ENCODE results near the gene KLRF1. TPM values are rescaled to one million over a fixed set of nuclear protein-coding genes. Genes with fewer than 3 reads are reported as not detected.

The KLRF1 gene
- total and polyA plus RNA-seq, 2 experiments from 2014 or later: 0.50 TPM; not detected in 1

DNA sequence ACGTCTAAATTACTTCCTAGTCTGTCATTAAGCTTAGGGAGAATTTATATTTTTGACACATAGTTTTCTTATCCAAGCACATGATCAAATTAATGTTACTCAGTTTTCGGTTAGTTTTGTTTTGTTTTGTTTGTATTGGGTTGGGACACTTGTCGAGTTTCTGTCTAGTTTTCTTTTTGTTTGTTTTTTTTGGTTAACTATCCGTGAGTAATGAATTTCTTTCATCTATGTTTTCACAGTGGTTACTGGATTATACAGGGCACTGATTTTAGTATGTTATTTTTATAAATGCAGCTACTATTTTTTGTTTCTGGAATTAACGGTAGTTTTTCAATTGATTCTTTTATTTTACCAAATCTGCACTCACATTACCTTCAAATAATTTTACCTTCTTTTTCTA, 2.7 kb downstream of the KLRF1 start:
- H3K4me1 Mint-ChIP-seq: peaks cover 4% of the 10 kb centered on the region; the same call in 1 of the 3 replicates
- Histone ChIP-seq H3F3A (replicated peaks; ENCODE audit: low read depth) (no peaks in the 10 kb centered on the region), H3K27me3 (ENCODE audit: insufficient read depth) (no peaks in the 10 kb centered on the region), H2AFZ (no peak overlapping the region), H3K4me2 (no peak overlapping the region), H3K27ac (ENCODE audit: low read depth) (no peak overlapping the region), H4K20me1 (replicated peaks; ENCODE audit: insufficient read depth) (no peaks in the 10 kb centered on the region), H3K36me3 (ENCODE audit: insufficient read depth) (no peaks in the 10 kb centered on the region), H3K4me3 (no peak overlapping the region), H3K4me1 (ENCODE audit: insufficient read depth) (0 out of 2 replicates have a peak, but pooled peaks cover 7% of the 10 kb centered on the region), H3K9me2 (ENCODE audit: insufficient read depth) (no peaks in the 10 kb centered on the region), H3K79me2 (replicated peaks; ENCODE audit: insufficient read depth) (no peaks in the 10 kb centered on the region)
- H3K27ac Mint-ChIP-seq: no peak overlapping the region
- TF ChIP-seq ZNF331 (CRISPR knock-in tag; IDR thresholded peaks at IDR 0.05; ENCODE audit: low read depth): no peak
- TF ChIP-seq CREB1 (CRISPR knock-in tag; IDR thresholded peaks at IDR 0.05; ENCODE audit: low read depth): no peak
- TF ChIP-seq, protein P1, sequence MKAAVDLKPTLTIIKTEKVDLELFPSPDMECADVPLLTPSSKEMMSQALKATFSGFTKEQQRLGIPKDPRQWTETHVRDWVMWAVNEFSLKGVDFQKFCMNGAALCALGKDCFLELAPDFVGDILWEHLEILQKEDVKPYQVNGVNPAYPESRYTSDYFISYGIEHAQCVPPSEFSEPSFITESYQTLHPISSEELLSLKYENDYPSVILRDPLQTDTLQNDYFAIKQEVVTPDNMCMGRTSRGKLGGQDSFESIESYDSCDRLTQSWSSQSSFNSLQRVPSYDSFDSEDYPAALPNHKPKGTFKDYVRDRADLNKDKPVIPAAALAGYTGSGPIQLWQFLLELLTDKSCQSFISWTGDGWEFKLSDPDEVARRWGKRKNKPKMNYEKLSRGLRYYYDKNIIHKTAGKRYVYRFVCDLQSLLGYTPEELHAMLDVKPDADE (IDR thresholded peaks at IDR 0.05): no peak
- no peak for TF ChIP-seq NANOG (IDR thresholded peaks at IDR 0.05; ENCODE audit: borderline replicate concordance)
- TF ChIP-seq, protein P2, sequence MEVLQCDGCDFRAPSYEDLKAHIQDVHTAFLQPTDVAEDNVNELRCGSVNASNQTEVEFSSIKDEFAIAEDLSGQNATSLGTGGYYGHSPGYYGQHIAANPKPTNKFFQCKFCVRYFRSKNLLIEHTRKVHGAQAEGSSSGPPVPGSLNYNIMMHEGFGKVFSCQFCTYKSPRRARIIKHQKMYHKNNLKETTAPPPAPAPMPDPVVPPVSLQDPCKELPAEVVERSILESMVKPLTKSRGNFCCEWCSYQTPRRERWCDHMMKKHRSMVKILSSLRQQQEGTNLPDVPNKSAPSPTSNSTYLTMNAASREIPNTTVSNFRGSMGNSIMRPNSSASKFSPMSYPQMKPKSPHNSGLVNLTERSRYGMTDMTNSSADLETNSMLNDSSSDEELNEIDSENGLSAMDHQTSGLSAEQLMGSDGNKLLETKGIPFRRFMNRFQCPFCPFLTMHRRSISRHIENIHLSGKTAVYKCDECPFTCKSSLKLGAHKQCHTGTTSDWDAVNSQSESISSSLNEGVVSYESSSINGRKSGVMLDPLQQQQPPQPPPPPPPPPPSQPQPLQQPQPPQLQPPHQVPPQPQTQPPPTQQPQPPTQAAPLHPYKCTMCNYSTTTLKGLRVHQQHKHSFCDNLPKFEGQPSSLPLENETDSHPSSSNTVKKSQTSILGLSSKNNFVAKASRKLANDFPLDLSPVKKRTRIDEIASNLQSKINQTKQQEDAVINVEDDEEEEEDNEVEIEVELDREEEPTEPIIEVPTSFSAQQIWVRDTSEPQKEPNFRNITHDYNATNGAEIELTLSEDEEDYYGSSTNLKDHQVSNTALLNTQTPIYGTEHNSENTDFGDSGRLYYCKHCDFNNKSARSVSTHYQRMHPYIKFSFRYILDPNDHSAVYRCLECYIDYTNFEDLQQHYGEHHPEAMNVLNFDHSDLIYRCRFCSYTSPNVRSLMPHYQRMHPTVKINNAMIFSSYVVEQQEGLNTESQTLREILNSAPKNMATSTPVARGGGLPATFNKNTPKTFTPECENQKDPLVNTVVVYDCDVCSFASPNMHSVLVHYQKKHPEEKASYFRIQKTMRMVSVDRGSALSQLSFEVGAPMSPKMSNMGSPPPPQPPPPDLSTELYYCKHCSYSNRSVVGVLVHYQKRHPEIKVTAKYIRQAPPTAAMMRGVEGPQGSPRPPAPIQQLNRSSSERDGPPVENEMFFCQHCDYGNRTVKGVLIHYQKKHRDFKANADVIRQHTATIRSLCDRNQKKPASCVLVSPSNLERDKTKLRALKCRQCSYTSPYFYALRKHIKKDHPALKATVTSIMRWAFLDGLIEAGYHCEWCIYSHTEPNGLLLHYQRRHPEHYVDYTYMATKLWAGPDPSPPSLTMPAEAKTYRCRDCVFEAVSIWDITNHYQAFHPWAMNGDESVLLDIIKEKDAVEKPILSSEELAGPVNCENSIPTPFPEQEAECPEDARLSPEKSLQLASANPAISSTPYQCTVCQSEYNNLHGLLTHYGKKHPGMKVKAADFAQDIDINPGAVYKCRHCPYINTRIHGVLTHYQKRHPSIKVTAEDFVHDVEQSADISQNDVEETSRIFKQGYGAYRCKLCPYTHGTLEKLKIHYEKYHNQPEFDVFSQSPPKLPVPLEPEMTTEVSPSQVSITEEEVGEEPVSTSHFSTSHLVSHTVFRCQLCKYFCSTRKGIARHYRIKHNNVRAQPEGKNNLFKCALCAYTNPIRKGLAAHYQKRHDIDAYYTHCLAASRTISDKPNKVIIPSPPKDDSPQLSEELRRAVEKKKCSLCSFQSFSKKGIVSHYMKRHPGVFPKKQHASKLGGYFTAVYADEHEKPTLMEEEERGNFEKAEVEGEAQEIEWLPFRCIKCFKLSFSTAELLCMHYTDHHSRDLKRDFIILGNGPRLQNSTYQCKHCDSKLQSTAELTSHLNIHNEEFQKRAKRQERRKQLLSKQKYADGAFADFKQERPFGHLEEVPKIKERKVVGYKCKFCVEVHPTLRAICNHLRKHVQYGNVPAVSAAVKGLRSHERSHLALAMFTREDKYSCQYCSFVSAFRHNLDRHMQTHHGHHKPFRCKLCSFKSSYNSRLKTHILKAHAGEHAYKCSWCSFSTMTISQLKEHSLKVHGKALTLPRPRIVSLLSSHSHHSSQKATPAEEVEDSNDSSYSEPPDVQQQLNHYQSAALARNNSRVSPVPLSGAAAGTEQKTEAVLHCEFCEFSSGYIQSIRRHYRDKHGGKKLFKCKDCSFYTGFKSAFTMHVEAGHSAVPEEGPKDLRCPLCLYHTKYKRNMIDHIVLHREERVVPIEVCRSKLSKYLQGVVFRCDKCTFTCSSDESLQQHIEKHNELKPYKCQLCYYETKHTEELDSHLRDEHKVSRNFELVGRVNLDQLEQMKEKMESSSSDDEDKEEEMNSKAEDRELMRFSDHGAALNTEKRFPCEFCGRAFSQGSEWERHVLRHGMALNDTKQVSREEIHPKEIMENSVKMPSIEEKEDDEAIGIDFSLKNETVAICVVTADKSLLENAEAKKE (CRISPR knock-in tag; IDR thresholded peaks at IDR 0.05): no peak
- no peak for TF ChIP-seq EZH2phosphoT487 (IDR thresholded peaks at IDR 0.05; ENCODE audit: unreplicated experiment)
- no peak for TF ChIP-seq JUNB (IDR thresholded peaks at IDR 0.05; ENCODE audit: unreplicated experiment)
- TF ChIP-seq POLR2AphosphoS5 (IDR thresholded peaks at IDR 0.05; ENCODE audit: low read depth): no peak
- TF ChIP-seq ZNF114 (CRISPR knock-in tag; IDR thresholded peaks at IDR 0.05): no peak
- TF ChIP-seq STAT1 (IDR thresholded peaks at IDR 0.05; ENCODE audit: unreplicated experiment): no peak
- TF ChIP-seq, protein P3, sequence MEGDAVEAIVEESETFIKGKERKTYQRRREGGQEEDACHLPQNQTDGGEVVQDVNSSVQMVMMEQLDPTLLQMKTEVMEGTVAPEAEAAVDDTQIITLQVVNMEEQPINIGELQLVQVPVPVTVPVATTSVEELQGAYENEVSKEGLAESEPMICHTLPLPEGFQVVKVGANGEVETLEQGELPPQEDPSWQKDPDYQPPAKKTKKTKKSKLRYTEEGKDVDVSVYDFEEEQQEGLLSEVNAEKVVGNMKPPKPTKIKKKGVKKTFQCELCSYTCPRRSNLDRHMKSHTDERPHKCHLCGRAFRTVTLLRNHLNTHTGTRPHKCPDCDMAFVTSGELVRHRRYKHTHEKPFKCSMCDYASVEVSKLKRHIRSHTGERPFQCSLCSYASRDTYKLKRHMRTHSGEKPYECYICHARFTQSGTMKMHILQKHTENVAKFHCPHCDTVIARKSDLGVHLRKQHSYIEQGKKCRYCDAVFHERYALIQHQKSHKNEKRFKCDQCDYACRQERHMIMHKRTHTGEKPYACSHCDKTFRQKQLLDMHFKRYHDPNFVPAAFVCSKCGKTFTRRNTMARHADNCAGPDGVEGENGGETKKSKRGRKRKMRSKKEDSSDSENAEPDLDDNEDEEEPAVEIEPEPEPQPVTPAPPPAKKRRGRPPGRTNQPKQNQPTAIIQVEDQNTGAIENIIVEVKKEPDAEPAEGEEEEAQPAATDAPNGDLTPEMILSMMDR (conservative IDR thresholded peaks at IDR 0.05; ENCODE audit: low read depth in 2 of 2): no peak
- no peak for TF ChIP-seq EZH2 (IDR thresholded peaks at IDR 0.05; ENCODE audit: low read depth, unreplicated experiment)
- ATAC-seq: no peak
- H3K4me3 Mint-ChIP-seq: no peak overlapping the region
- H3K9me3 Mint-ChIP-seq: no peaks in the 10 kb centered on the region
- peaks cover 6% of the 10 kb centered on the region for H3K27me3 Mint-ChIP-seq (ENCODE audit: insufficient read depth, low read depth, poor library complexity)
- DNase-seq (ENCODE audit: low spot score): no peak
- H3K36me3 Mint-ChIP-seq (ENCODE audit: low read depth): no peaks in the 10 kb centered on the region

All from GM23338 (cell line).